Epithelial cell of prostate (primary cell): ENCODE measurements around the gene MRPL51.
A peak's percentile ranks its signal among the peaks of the same experiment; 100 is the strongest.
"Not testable (repeated sequence)": the region's sequence is repeated elsewhere in the genome, so short reads cannot be mapped to it uniquely, and the experiment has no call there.

Experiments used
- DNase-seq: peaks from one replicate; pipeline ENCODE4 v3.0.0-alpha.2; 2011; ENCODE audit warnings: low read depth, low spot score
- H3K27ac ChIP-seq: fragments of 450-650 bp; 2 replicates; pipeline ENCODE4 v1.5.1; 2017; ENCODE audit warnings: mild to moderate bottlenecking

Gene MRPL51

GRCh38 chr12:6493497-6494257 is 615 bp upstream of the MRPL51 start, which contains the start of gene NCAPD2:
NCAPD2 (plus strand) TSS chr12:6494102; CDS start chr12:6495099, 997 bp downstream.
- H3K27ac ChIP-seq: peak within 1 kb of the TSS; percentile 94
- DNase-seq: peak; percentile 70

GRCh38 chr12:6490673-6491072 is 2.4 kb downstream of the MRPL51 start:
- not testable (repeated sequence) for DNase-seq, H3K27ac ChIP-seq

GRCh38 chr12:6489449-6489848 is 3.6 kb downstream of the MRPL51 start:
- H3K27ac ChIP-seq: no peak overlapping the region
- DNase-seq: no peak

GRCh38 chr12:6488240-6488639 is 4.8 kb downstream of the MRPL51 start:
- no peak for DNase-seq

GRCh38 chr12:6478416-6478815 is 14.6 kb downstream of the MRPL51 start:
- DNase-seq: no peak
- no peak overlapping the region for H3K27ac ChIP-seq

More at GRCh38 chr12:6488240-6488639, 4.8 kb downstream of the MRPL51 start:
- no peak overlapping the region for H3K27ac ChIP-seq

GRCh38 chr12:6477601-6478377 is 15.3 kb downstream of the MRPL51 start:
- not testable (repeated sequence) for H3K27ac ChIP-seq, DNase-seq

GRCh38 chr12:6476489-6476888 is 16.6 kb downstream of the MRPL51 start:
- no peak for DNase-seq
- no peak overlapping the region for H3K27ac ChIP-seq

GRCh38 chr12:6475233-6475975 is 17.7 kb downstream of the MRPL51 start:
- H3K27ac ChIP-seq, DNase-seq: not testable (repeated sequence)

GRCh38 chr12:6472491-6472890 is 20.6 kb downstream of the MRPL51 start:
- no peak overlapping the region for H3K27ac ChIP-seq
- no peak for DNase-seq

GRCh38 chr12:6471989-6472360 is 21.1 kb downstream of the MRPL51 start:
- peak; percentile 58 for DNase-seq
- H3K27ac ChIP-seq: peak overlapping the region; percentile 75

- DNase-seq: peak; percentile 85
- peak within 1 kb of the TSS; percentile 75 for H3K27ac ChIP-seq
Observed at GRCh38 chr12:6470375-6471163, 22.5 kb downstream of the MRPL51 start, which contains the start of gene VAMP1. VAMP1 (minus strand) TSS chr12:6470677; CDS start chr12:6470531, 146 bp downstream.

GRCh38 chr12:6469609-6470374 is 23.3 kb downstream of the MRPL51 start:
- peak overlapping the region; percentile 75 for H3K27ac ChIP-seq

GRCh38 chr12:6469092-6469491 is 24.0 kb downstream of the MRPL51 start:
- H3K27ac ChIP-seq: no peak overlapping the region
- DNase-seq: no peak

More at GRCh38 chr12:6469609-6470374, 23.3 kb downstream of the MRPL51 start:
- DNase-seq: no peak

- no peak overlapping the region for H3K27ac ChIP-seq
- DNase-seq: no peak
Observed at GRCh38 chr12:6468283-6468575, 24.8 kb downstream of the MRPL51 start.

- DNase-seq, H3K27ac ChIP-seq: not testable (repeated sequence)
Observed at GRCh38 chr12:6467571-6468282, 25.3 kb downstream of the MRPL51 start.

GRCh38 chr12:6466751-6467150 is 26.3 kb downstream of the MRPL51 start:
- DNase-seq, H3K27ac ChIP-seq: not testable (repeated sequence)

GRCh38 chr12:6466184-6466573 is 26.9 kb downstream of the MRPL51 start:
- DNase-seq: no peak
- no peak overlapping the region for H3K27ac ChIP-seq

GRCh38 chr12:6465467-6466183 is 27.4 kb downstream of the MRPL51 start:
- no peak overlapping the region for H3K27ac ChIP-seq
- DNase-seq: no peak
